IMR-90 (cell line): ENCODE results near the gene DCAF16. TPM values are rescaled to one million over a fixed set of nuclear protein-coding genes. Genes with fewer than 3 reads are reported as not detected.

Experiments
- ATAC-seq: fragments of 200-7000 bp; cut with Tn5 transposase; 2 replicates; pipeline ENCODE4 v1.9.1; 2020; ENCODE audit warnings: low read depth, mild to moderate bottlenecking, moderate library complexity
- BruUV-seq: library from RNA; stranded (reverse); fragments of 400-500 nt; replicated peaks from 2 replicates; lab custom pipeline; 2021; lab: Mats Ljungman, UMichigan
- CTCF ChIA-PET: fragments of 300-600 bp; formaldehyde crosslinking; extraction: SDS; loops from one replicate; lab custom pipeline; 2021; ENCODE audit warnings: antibody characterized with exemption; lab: Yijun Ruan, JAX
- POLR2A ChIA-PET: fragments of 300-600 bp; sonication (Branson Sonifier 250); formaldehyde crosslinking; loops from one replicate; lab custom pipeline; 2022; ENCODE audit warnings: antibody characterized with exemption; ENCODE audit not compliant: unreplicated experiment; lab: Charles Lee
- DNase-seq: peaks from one replicate; pipeline ENCODE4 v3.0.0; 2013
- H2AFZ ChIP-seq: replicated peaks from 2 replicates; pipeline ENCODE3; 2013; ENCODE audit warnings: low read length, mild to moderate bottlenecking; ENCODE audit not compliant: poor library complexity
- H2AK5ac ChIP-seq: 2 replicates; pipeline ENCODE4 v1.6.1; 2013; ENCODE audit warnings: low read depth, low read length, inconsistent platforms
- H2AK9ac ChIP-seq: replicated peaks from 2 replicates; pipeline ENCODE3; 2013; ENCODE audit warnings: mild to moderate bottlenecking, low read depth, low read length, moderate library complexity; ENCODE audit not compliant: poor library complexity
- H2BK120ac ChIP-seq: 2 replicates; pipeline ENCODE4 v1.6.1; 2013; ENCODE audit warnings: low read depth, low read length, inconsistent platforms
- H2BK15ac ChIP-seq: 3 replicates; pipeline ENCODE4 v1.6.1; 2013; ENCODE audit warnings: low read depth, low read length, inconsistent platforms
- H2BK20ac ChIP-seq: 2 replicates; pipeline ENCODE4 v1.6.1; 2013; ENCODE audit warnings: low read depth, mild to moderate bottlenecking, inconsistent platforms, low read length, moderate library complexity
- H2BK5ac ChIP-seq: 2 replicates; pipeline ENCODE4 v1.6.1; 2013; ENCODE audit warnings: mild to moderate bottlenecking, low read depth, low read length, inconsistent platforms; ENCODE audit not compliant: poor library complexity, severe bottlenecking
- H3K14ac ChIP-seq: replicated peaks from 2 replicates; pipeline ENCODE4 v1.6.1; 2013; ENCODE audit warnings: low read depth, low read length, inconsistent platforms
- H3K18ac ChIP-seq: 2 replicates; pipeline ENCODE4 v1.6.1; 2013; ENCODE audit warnings: low read depth, low read length, control low read depth
- H3K23ac ChIP-seq: 2 replicates; pipeline ENCODE4 v1.6.1; 2013; ENCODE audit warnings: low read depth, low read length, inconsistent platforms
- H3K27ac ChIP-seq: 2 replicates; pipeline ENCODE4 v1.5.1; 2013; ENCODE audit warnings: mild to moderate bottlenecking, control low read depth, low read length; ENCODE audit not compliant: insufficient read depth
- H3K27me3 ChIP-seq: 2 replicates; pipeline ENCODE4 v1.6.1; 2013; ENCODE audit warnings: low read length; ENCODE audit not compliant: control insufficient read depth, insufficient read depth
- H3K36me3 ChIP-seq: 2 replicates; pipeline ENCODE4 v1.6.1; 2013; ENCODE audit warnings: low read length, mixed read lengths; ENCODE audit not compliant: control insufficient read depth, insufficient read depth
- H3K4ac ChIP-seq: 2 replicates; pipeline ENCODE4 v1.6.1; 2013; ENCODE audit warnings: low read depth, low read length, inconsistent platforms
- H3K4me1 ChIP-seq: 2 replicates; pipeline ENCODE4 v1.6.1; 2013; ENCODE audit warnings: low read length, mixed read lengths; ENCODE audit not compliant: control insufficient read depth, insufficient read depth
- H3K4me2 ChIP-seq: 2 replicates; pipeline ENCODE4 v1.6.1; 2013; ENCODE audit warnings: low read depth, mild to moderate bottlenecking, control low read depth, low read length, moderate library complexity
- H3K4me3 ChIP-seq: 2 replicates; pipeline ENCODE4 v1.5.1; 2013; ENCODE audit warnings: low read depth, mild to moderate bottlenecking, control low read depth, low read length, moderate library complexity; ENCODE audit not compliant: insufficient read depth
- H3K56ac ChIP-seq: 2 replicates; pipeline ENCODE4 v1.6.1; 2013; ENCODE audit warnings: low read length, inconsistent platforms; ENCODE audit not compliant: insufficient read depth; ENCODE audit errors: extremely low read depth
- H3K79me1 ChIP-seq, 2 experiments: 2 replicates each; pipeline ENCODE4 v1.6.1; 2013; ENCODE audit warnings: low read length in 2 of 2, inconsistent platforms in 1 of 2, low read depth in 1 of 2
- H3K9ac ChIP-seq: 2 replicates; pipeline ENCODE4 v1.6.1; 2013; ENCODE audit warnings: low read depth, low read length, control low read depth
- H3K9me1 ChIP-seq: 2 replicates; pipeline ENCODE4 v1.6.1; 2013; ENCODE audit warnings: low read length, inconsistent platforms; ENCODE audit not compliant: insufficient read depth
- H3K9me3 ChIP-seq: 2 replicates; pipeline ENCODE4 v1.6.1; 2013; ENCODE audit warnings: low read length; ENCODE audit not compliant: control insufficient read depth, insufficient read depth
- H4K20me1 ChIP-seq: 2 replicates; pipeline ENCODE4 v1.6.1; 2013; ENCODE audit warnings: low read length, inconsistent platforms; ENCODE audit not compliant: insufficient read depth
- H4K5ac ChIP-seq: 2 replicates; pipeline ENCODE4 v1.6.1; 2013; ENCODE audit warnings: mild to moderate bottlenecking, low read depth, low read length, control low read depth
- H4K8ac ChIP-seq, 2 experiments: 2 replicates each; pipeline ENCODE4 v1.6.1; 2013; ENCODE audit warnings: low read depth in 2 of 2, low read length in 2 of 2, control low read depth in 1 of 2, inconsistent platforms in 1 of 2
- H4K91ac ChIP-seq: 2 replicates; pipeline ENCODE4 v1.6.1; 2013; ENCODE audit warnings: low read depth, low read length, inconsistent platforms; ENCODE audit not compliant: insufficient read depth
- CEBPB ChIP-seq: IDR thresholded peaks from 2 replicates; pipeline ENCODE4 v1.6.1; 2012; ENCODE audit warnings: low read depth, low read length, improper control_type of control experiment
- FOS ChIP-seq: fragments of 150-350 bp; IDR thresholded peaks from 2 replicates; pipeline ENCODE4 v1.6.1; 2016; ENCODE audit warnings: low read depth, low read length
- MAFK ChIP-seq: IDR thresholded peaks from 2 replicates; pipeline ENCODE4 v1.6.1; 2012; ENCODE audit warnings: low read depth, low read length, improper control_type of control experiment
- RAD21 ChIP-seq: IDR thresholded peaks from 2 replicates; pipeline ENCODE4 v1.6.1; 2012; ENCODE audit warnings: low read length, improper control_type of control experiment
- RFX5 ChIP-seq: IDR thresholded peaks from 2 replicates; pipeline ENCODE4 v1.8.0; 2012; ENCODE audit warnings: low read depth, mild to moderate bottlenecking, low read length, moderate library complexity
- dilution Hi-C: fragments of 300-500 bp; cut with HindIII; formaldehyde crosslinking; loops from one replicate; pipeline ENCODE4 v1.14.3; 2018; ENCODE audit warnings: low sequenced_read_pairs; ENCODE audit not compliant: unreplicated experiment
- in situ Hi-C: fragments of 300-500 bp; cut with MboI; formaldehyde crosslinking; loops from 3 replicates; pipeline ENCODE4 v1.14.3; 2019; ENCODE audit warnings: low sequenced_read_pairs, inconsistent platforms, mixed read lengths
- intact Hi-C: fragments of 100-400 bp; cut with micrococcal nuclease; formaldehyde crosslinking; loops from 2 replicates; pipeline ENCODE4 v1.10.0; 2022
- polyA plus RNA-seq, 3 experiments: library from polyadenylated mRNA; depleted of rRNA; stranded (reverse); fragments of >200 nt; gene quantifications; 2 replicates each; pipeline ENCODE4 v1.2.3, GENCODE V29; 2012; ENCODE audit warnings: low replicate concordance in 1 of 3
- total RNA-seq: library from RNA; depleted of rRNA; stranded (reverse); fragments of >200 nt; gene quantifications from 2 replicates; pipeline ENCODE4 v1.2.3, GENCODE V29; 2012
- TF ChIP-seq, protein P1 (sequence below): fragments of 150-350 bp; IDR thresholded peaks from 2 replicates; pipeline ENCODE4 v1.6.1; 2017; ENCODE audit warnings: mild to moderate bottlenecking, antibody characterized with exemption, low read length, low read depth

Gene DCAF16
- total and polyA plus RNA-seq, 2 of the 4 experiments (the other 2 are of a cell fraction): 15.1 to 31.5 TPM

DNA sequence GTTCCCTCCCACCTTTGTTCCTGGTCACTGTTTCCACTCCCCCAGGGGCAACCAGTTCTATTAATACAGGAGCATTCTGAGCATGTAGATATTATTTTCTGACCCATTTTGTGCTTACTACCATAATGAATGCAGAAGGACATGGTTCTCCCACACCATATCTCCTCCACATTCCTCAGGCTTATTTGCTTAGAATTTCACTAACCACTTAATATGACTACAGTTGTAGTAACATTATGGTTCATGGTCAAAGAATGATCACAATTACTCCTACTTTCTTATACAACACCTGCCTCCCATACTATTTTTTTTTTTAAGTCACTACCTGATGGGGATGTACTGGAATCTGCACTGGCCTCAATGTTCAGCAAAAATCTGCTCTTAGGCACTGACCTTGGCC is 21.6 kb downstream of the DCAF16 start:
- dilution Hi-C loops (no loop called here), in situ Hi-C loops (no loop called here), intact Hi-C loops (no loop called here)
- Histone ChIP-seq H3K4me1 (peaks cover 5% of the 10 kb centered on the region; the same call in 1 of the 2 replicates), H3K9ac (no peak overlapping the region), H3K9me3 (no peaks in the 10 kb centered on the region), H3K9me1 (no peaks in the 10 kb centered on the region), H4K20me1 (no peaks in the 10 kb centered on the region), H3K27me3 (no peaks in the 10 kb centered on the region), H2BK15ac (no peak overlapping the region), H2BK5ac (no peak overlapping the region), H2AK9ac (no peak overlapping the region), H3K4me2 (no peak overlapping the region; the same call in 1 of the 2 replicates), H2AK5ac (no peak overlapping the region), H2BK120ac (no peak overlapping the region), H3K4ac (no peak overlapping the region), H3K27ac (no peak overlapping the region), H3K79me1 (no peaks in the 10 kb centered on the region; a peak in 2 of 4 replicates), H3K36me3 (no peaks in the 10 kb centered on the region), H3K18ac (no peak overlapping the region), H2AFZ (no peak overlapping the region), H2BK20ac (no peak overlapping the region), H3K14ac (no peak overlapping the region), H3K4me3 (no peak overlapping the region), H4K5ac (no peak overlapping the region), H4K91ac (no peak overlapping the region), H3K23ac (no peak overlapping the region), H3K56ac (no peak overlapping the region), H4K8ac (no peak overlapping the region)
- CTCF ChIA-PET: interaction anchor here (1.6 kb wide), 1 partner anchor 12 kb away, joined by 4 read pairs; no protein-coding TSS in a partner anchor
- DNase-seq (peak; percentile 43), ATAC-seq (peak; percentile 49; the same call in 1 of the 2 replicates)
- no TSS peak for BruUV-seq
- TF ChIP-seq MAFK (no peak), FOS (no peak), RFX5 (no peak), RAD21 (no peak), CEBPB (no peak)
- TF ChIP-seq, protein P1, sequence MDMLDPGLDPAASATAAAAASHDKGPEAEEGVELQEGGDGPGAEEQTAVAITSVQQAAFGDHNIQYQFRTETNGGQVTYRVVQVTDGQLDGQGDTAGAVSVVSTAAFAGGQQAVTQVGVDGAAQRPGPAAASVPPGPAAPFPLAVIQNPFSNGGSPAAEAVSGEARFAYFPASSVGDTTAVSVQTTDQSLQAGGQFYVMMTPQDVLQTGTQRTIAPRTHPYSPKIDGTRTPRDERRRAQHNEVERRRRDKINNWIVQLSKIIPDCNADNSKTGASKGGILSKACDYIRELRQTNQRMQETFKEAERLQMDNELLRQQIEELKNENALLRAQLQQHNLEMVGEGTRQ: no peak
- POLR2A ChIA-PET: no interaction called here
